Neuronal stem cell (in vitro differentiated cells): ENCODE measurements around the gene PRPF8.

Source experiments
- DNase-seq: peaks from one replicate; pipeline ENCODE4 v3.0.0-alpha.2; 2013; ENCODE audit warnings: low spot score
- H2AFZ ChIP-seq: one replicate; pipeline ENCODE4 v1.6.1; 2013; ENCODE audit warnings: mild to moderate bottlenecking, low read length, inconsistent platforms
- H2AK5ac ChIP-seq: 2 replicates; pipeline ENCODE4 v1.6.1; 2013; ENCODE audit warnings: low read depth, mild to moderate bottlenecking, inconsistent platforms, low read length, moderate library complexity, mixed read lengths
- H2BK120ac ChIP-seq: 2 replicates; pipeline ENCODE4 v1.6.1; 2013; ENCODE audit warnings: low read depth, mild to moderate bottlenecking, inconsistent platforms, low read length, moderate library complexity, mixed read lengths
- H2BK12ac ChIP-seq: one replicate; pipeline ENCODE4 v1.6.1; 2013; ENCODE audit warnings: low read length, inconsistent platforms
- H2BK15ac ChIP-seq: 2 replicates; pipeline ENCODE4 v1.6.1; 2013; ENCODE audit warnings: mild to moderate bottlenecking, low read length, inconsistent platforms, mixed read lengths
- H2BK5ac ChIP-seq: one replicate; pipeline ENCODE4 v1.6.1; 2013; ENCODE audit warnings: inconsistent platforms, mild to moderate bottlenecking, low read length, moderate library complexity
- H3K14ac ChIP-seq: one replicate; pipeline ENCODE4 v1.6.1; 2013; ENCODE audit warnings: low read length, inconsistent platforms
- H3K18ac ChIP-seq: 2 replicates; pipeline ENCODE4 v1.6.1; 2013; ENCODE audit warnings: low read length, inconsistent platforms
- H3K23ac ChIP-seq: 2 replicates; pipeline ENCODE4 v1.6.1; 2013; ENCODE audit warnings: low read depth, mild to moderate bottlenecking, mixed read lengths, low read length, inconsistent platforms; ENCODE audit not compliant: poor library complexity
- H3K27ac ChIP-seq: replicated peaks from 3 replicates; pipeline ENCODE4 v1.5.1; 2013; ENCODE audit warnings: low read length, inconsistent platforms
- H3K27me3 ChIP-seq, 3 experiments: 2 replicates each; pipeline ENCODE4 v1.6.1; 2013; ENCODE audit warnings: low read length in 3 of 3, mild to moderate bottlenecking in 2 of 3, inconsistent platforms in 1 of 3, low read depth in 1 of 3, mixed read lengths in 1 of 3, moderate library complexity in 1 of 3; ENCODE audit not compliant: control insufficient read depth in 3 of 3, insufficient read depth in 3 of 3
- H3K36me3 ChIP-seq, 2 donors: replicated peaks in 1 of 2; 2 replicates each; pipeline ENCODE4 v1.6.1; 2013; ENCODE audit warnings: low read length in 2 of 2; ENCODE audit not compliant: control insufficient read depth in 2 of 2, insufficient read depth in 2 of 2
- H3K4ac ChIP-seq: 2 replicates; pipeline ENCODE4 v1.6.1; 2013; ENCODE audit warnings: inconsistent platforms, mild to moderate bottlenecking, low read length, moderate library complexity
- H3K4me1 ChIP-seq, 2 donors: 1 replicate in 1 of 2; 2 replicates in 1 of 2; pipeline ENCODE4 v1.6.1; 2013; ENCODE audit warnings: low read length in 2 of 2, low read depth in 1 of 2; ENCODE audit not compliant: control insufficient read depth in 2 of 2, insufficient read depth in 1 of 2
- H3K4me2 ChIP-seq: one replicate; pipeline ENCODE4 v1.6.1; 2013; ENCODE audit warnings: mild to moderate bottlenecking, low read length, inconsistent platforms; ENCODE audit not compliant: insufficient read depth, poor library complexity, severe bottlenecking
- H3K4me3 ChIP-seq, 2 donors: 2 replicates each; pipeline ENCODE4 v1.5.1; 2013; ENCODE audit warnings: low read length in 2 of 2, mild to moderate bottlenecking in 2 of 2, inconsistent platforms in 1 of 2, moderate library complexity in 1 of 2
- H3K79me1 ChIP-seq: one replicate; pipeline ENCODE4 v1.6.1; 2013; ENCODE audit warnings: low read depth, mild to moderate bottlenecking, inconsistent platforms, low read length, moderate library complexity
- H3K9ac ChIP-seq: one replicate; pipeline ENCODE4 v1.6.1; 2013; ENCODE audit warnings: mild to moderate bottlenecking, low read depth, low read length, inconsistent platforms; ENCODE audit not compliant: poor library complexity
- H3K9me3 ChIP-seq, 2 donors: replicated peaks in 1 of 2; 2 replicates each; pipeline versions ENCODE3 to v1.6.1; 2013; ENCODE audit warnings: low read length in 2 of 2, mild to moderate bottlenecking in 2 of 2, inconsistent platforms in 1 of 2, low read depth in 1 of 2, mixed read lengths in 1 of 2, moderate library complexity in 1 of 2; ENCODE audit not compliant: control insufficient read depth in 2 of 2, insufficient read depth in 1 of 2
- H4K8ac ChIP-seq: one replicate; pipeline ENCODE4 v1.6.1; 2013; ENCODE audit warnings: low read depth, mild to moderate bottlenecking, inconsistent platforms, low read length, moderate library complexity
- H4K91ac ChIP-seq: one replicate; pipeline ENCODE4 v1.6.1; 2013; ENCODE audit warnings: low read length, low read depth, mild to moderate bottlenecking, inconsistent platforms; ENCODE audit not compliant: poor library complexity
- WGBS, 2 donors: extraction: QIAGEN DNeasy Blood & Tissue Kit; methylation state at CpG; one replicate each; pipeline ENCODE4 v1.1.7; 2013; ENCODE audit warnings: missing lambda C conversion rate in 2 of 2, mixed read lengths in 1 of 2; ENCODE audit not compliant: insufficient read length in 2 of 2, insufficient replicate concordance in 1 of 2; ENCODE audit errors: extremely low coverage in 2 of 2; 5-methylcytosine and 5-hydroxymethylcytosine counted together

The PRPF8 gene

GRCh38 chr17:1731194-1731506 lies 46.5 kb upstream of the PRPF8 start:
- Histone ChIP-seq H3K18ac (no peak overlapping the region), H2BK12ac (peak overlapping the region; percentile 41), H3K14ac (no peak overlapping the region), H2AK5ac (no peak overlapping the region), H3K9me3 (no peaks in the 10 kb centered on the region), H3K4me3 (no peak overlapping the region), H2BK15ac (no peak overlapping the region), H2BK120ac (no peak overlapping the region), H3K27ac (no peak overlapping the region), H3K4ac (no peak overlapping the region), H3K9ac (peak overlapping the region; percentile 21), H3K4me1 (no peaks in the 10 kb centered on the region), H3K79me1 (peaks cover 8% of the 10 kb centered on the region), H2BK5ac (peak overlapping the region; percentile 39), H3K27me3 (no peaks in the 10 kb centered on the region), H3K23ac (peak overlapping the region; percentile 55), H4K8ac (no peak overlapping the region), H4K91ac (no peak overlapping the region), H3K4me2 (no peak overlapping the region), H3K36me3 (peaks cover 4 to 7% of the 10 kb centered on the region in 2 donors), H2AFZ (no peak overlapping the region)
- WGBS, 2 donors = no CpG with 5 or more reads among the region's 10 CpGs
- no peak for DNase-seq

GRCh38 chr17:1730326-1731193 lies 45.9 kb upstream of the PRPF8 start:
- Histone ChIP-seq H2BK5ac (peak overlapping the region; percentile 39), H3K36me3 (peaks cover 4 to 7% of the 10 kb centered on the region in 2 donors), H3K4me1 (no peaks in the 10 kb centered on the region), H3K79me1 (peaks cover 11% of the 10 kb centered on the region), H3K14ac (no peak overlapping the region), H2AK5ac (no peak overlapping the region), H3K27me3 (no peaks in the 10 kb centered on the region), H2BK12ac (peak overlapping the region; percentile 41), H3K18ac (no peak overlapping the region), H4K91ac (no peak overlapping the region), H4K8ac (no peak overlapping the region), H3K4ac (no peak overlapping the region), H3K9me3 (no peaks in the 10 kb centered on the region), H2AFZ (no peak overlapping the region), H2BK15ac (no peak overlapping the region), H3K9ac (peak overlapping the region; percentile 21), H3K4me3 (no peak overlapping the region), H3K27ac (no peak overlapping the region), H3K23ac (peak overlapping the region; percentile 55), H3K4me2 (no peak overlapping the region), H2BK120ac (no peak overlapping the region)
- DNase-seq = no peak
- WGBS, 2 donors = no CpG with 5 or more reads among the region's 40 CpGs

GRCh38 chr17:1729966-1730325 lies 45.3 kb upstream of the PRPF8 start:
- H2BK5ac ChIP-seq = no peak overlapping the region

DNA sequence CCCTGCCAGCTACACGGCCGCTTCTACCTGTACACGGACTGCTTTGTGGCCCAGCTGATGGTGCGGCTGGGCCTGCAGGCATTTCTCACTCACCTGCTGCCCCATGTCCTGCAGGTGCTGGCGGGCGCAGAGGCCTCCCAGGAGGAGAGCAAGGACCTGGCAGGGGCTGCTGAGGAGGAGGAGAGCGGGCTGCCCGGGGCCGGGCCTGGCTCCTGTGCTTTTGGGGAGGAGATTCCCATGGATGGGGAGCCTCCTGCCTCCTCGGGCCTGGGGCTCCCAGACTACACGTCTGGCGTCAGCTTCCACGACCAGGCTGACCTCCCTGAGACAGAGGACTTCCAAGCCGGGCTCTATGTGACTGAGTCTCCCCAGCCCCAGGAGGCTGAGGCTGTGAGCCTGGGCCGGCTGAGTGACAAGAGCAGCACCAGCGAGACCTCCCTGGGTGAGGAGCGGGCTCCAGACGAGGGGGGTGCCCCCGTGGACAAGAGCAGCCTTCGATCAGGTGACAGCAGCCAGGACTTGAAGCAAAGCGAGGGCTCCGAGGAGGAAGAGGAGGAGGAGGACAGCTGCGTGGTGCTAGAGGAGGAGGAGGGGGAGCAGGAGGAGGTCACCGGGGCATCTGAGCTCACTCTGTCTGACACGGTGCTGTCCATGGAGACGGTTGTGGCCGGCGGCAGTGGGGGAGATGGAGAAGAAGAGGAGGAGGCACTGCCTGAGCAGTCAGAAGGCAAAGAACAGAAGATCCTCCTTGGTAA lies 43.4 kb upstream of the PRPF8 start:
- Histone ChIP-seq H4K91ac (no peak overlapping the region), H3K4ac (no peak overlapping the region), H2BK15ac (no peak overlapping the region), H2BK5ac (peak overlapping the region; percentile 75), H3K9me3 (no peaks in the 10 kb centered on the region), H2BK12ac (no peak overlapping the region), H3K14ac (no peak overlapping the region), H3K9ac (no peak overlapping the region), H3K23ac (peak overlapping the region; percentile 44), H2AK5ac (no peak overlapping the region), H3K18ac (no peak overlapping the region), H3K4me1 (peaks cover 3 to 4% of the 10 kb centered on the region in 2 donors), H2BK120ac (no peak overlapping the region), H4K8ac (no peak overlapping the region), H3K4me2 (no peak overlapping the region), H2AFZ (no peak overlapping the region), H3K27me3 (no peaks in the 10 kb centered on the region), H3K4me3 (no peak overlapping the region), H3K36me3 (peaks cover 4 to 7% of the 10 kb centered on the region in 2 donors), H3K79me1 (peaks cover 11% of the 10 kb centered on the region), H3K27ac (no peak overlapping the region)
- no CpG with 5 or more reads among the region's 28 CpGs for WGBS, 2 donors
- no peak for DNase-seq

More at GRCh38 chr17:1729966-1730325, 45.3 kb upstream of the PRPF8 start:
- Histone ChIP-seq H4K8ac (no peak overlapping the region), H3K27ac (no peak overlapping the region), H3K4me1 (peaks cover 3% of the 10 kb centered on the region in 2 donors), H3K4me3 (no peak overlapping the region), H2BK15ac (no peak overlapping the region), H2AK5ac (no peak overlapping the region), H3K9me3 (no peaks in the 10 kb centered on the region), H3K4me2 (no peak overlapping the region), H2AFZ (no peak overlapping the region), H3K4ac (no peak overlapping the region), H3K36me3 (peaks cover 4 to 7% of the 10 kb centered on the region in 2 donors), H4K91ac (no peak overlapping the region), H2BK12ac (no peak overlapping the region), H3K9ac (no peak overlapping the region), H2BK120ac (no peak overlapping the region), H3K18ac (no peak overlapping the region), H3K27me3 (no peaks in the 10 kb centered on the region), H3K79me1 (peaks cover 11% of the 10 kb centered on the region), H3K14ac (no peak overlapping the region), H3K23ac (no peak overlapping the region)
- DNase-seq = no peak
- no CpG with 5 or more reads among the region's 15 CpGs for WGBS, 2 donors
